GM21619 (cell line): ENCODE results near the gene PTK7.

ENCODE experiments used
- ATAC-seq: cut with Tn5 transposase; IDR thresholded peaks from one replicate; pipeline ENCODE4 v1.9.1; 2021; ENCODE audit not compliant: unreplicated experiment

Gene PTK7

DNA sequence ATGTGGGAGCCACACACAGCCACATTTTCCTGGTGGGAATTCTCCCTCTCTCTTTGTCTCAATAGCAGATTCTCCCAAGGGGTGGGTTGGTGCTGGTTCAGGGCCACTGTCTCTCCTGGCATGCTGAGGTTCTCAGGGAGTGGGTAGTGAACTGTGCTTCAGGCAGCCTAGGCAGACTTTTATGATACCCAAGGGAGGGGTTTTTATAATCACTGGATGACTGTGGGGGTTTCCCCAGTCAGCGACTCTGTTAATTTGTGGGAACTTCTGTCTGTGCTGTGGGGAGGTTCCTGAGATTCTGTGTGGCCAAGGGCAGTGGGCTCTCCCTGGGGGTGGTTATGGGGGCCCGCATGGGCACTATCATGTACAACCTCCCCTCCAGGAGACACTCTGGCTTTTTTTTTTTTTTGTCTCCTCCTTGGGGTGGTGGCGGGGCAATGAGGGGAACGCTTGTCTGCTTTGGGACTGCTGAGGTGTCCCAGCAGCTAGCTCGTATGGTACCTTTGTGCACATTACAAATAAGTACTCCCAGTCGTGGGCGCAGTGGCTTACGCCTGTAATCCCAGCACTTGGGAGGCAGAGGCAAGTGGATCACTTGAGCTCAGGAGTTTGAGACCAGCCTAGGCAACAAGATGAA lies 10.0 kb downstream of the PTK7 start:
- peak; percentile 66 for ATAC-seq

DNA sequence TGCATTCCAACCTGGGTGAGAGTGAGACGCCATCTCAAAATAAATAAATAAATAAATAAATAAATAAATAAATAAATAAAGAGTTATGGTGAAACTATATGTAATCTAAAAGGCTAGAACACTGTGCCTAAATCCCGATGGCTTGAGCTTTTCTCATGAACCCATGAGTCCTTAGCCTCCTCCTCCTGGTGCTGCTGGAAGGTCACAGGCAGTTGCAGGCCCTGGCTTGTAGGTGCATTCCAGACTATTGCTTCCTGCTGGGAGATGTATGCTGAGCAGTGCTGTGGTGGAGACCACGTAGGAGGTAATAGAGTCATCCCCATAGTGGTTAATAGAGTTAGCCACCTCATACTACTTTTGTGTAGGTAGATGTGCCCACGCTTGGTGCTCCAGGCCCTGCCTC lies 12.5 kb downstream of the PTK7 start:
- no peak for ATAC-seq

- no peak for ATAC-seq
These were observed 13.4 kb downstream of the PTK7 start for GRCh38 chr6:43089467-43089866.

DNA sequence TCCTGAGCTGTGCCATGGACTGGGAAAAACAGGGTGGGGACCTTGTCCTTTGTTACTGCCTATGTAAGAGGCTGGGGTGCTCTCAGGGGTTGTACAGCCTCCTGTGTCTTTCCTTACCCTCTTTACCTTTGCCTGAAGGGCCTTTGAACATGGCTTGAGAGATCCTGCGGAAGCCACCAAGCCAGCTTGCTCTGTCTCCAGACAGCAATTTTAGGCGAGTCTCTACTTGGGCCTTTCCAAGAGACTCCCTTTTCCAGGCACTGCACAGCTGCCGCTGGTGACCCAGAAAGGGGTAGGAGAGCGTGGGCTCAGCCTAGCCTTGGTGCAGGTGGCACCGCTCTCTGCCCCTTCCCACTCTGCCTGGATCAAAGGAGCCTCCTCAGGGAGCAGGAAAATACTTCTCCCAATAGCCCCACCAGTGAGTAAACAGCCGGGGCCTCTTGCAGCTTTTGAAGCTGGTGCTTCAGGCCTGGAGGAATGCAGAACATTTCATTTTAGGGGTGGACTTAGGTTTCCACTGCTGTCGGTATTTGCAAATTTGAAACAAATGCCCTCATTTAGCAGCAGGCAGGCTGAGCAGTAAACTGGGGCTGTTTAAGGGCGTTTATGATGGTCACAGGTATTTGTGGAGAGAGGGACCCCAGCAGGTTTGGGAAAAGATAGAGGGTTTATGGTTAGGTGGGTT lies 13.9 kb downstream of the PTK7 start:
- no peak for ATAC-seq

- no peak for ATAC-seq
These were observed 14.4 kb downstream of the PTK7 start for GRCh38 chr6:43090559-43090956.

DNA sequence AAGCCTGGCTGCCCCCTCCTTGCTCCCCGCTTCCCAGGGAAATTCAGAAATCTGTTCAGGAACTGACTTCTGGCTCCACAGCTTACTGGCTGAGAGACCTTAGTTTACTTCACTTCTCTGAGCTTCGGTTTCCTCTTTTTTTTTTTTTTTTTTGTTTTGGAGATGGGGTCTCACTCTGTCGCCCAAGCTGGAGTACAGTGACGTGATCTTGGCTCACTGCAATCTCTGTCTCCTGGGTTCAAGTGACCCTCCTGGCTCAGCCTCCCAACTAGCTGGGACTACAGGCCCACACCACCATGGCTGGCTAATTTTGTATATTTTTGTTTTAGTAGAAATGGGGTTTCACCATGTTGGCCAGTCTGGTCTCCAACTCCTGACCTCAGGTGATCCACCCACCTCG lies 14.9 kb downstream of the PTK7 start:
- ATAC-seq: no peak

DNA sequence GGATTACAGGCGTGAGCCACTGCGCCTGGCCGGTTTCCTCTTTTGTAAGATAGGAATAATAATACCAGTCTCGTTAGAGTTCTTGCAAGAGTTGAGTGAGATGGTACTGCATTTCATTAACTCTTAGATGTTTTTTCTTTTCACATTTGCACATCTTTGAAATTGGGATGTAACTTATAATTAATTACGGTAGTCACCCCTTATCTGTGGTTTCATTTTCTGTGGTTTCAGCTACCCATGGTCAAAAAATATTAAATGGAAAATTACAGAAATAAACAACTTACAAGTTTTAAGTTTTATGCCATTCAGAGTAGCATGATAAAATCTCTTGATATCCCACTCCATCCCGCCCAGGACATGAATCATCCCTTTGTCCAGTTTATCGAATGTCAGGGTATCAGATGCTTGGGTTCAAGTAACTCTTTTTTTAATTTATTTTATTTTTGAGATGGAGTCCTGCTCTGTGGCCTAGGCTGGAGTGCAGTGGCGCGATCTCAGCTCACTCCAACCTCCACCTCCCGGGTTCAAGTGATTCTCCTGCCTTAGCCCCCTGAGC lies 15.4 kb downstream of the PTK7 start:
- ATAC-seq: no peak

DNA sequence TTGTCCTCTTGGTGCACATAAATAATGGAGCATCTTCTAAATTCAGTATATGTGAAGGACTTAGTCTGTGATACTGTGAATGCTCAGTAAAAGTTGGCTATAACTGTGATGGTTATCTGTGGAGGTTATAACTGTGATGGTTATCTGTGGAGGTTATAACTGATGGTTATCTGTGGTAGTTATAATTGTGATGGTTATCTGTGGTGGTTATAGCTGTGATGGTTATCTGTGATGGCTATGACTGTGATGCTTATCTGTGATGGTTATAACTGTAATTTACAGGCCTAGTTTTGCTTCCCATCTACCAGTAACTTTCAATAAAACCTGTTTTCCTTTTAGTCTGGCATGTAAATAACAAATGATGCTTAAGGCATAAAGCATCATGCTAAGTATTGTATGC lies 16.5 kb downstream of the PTK7 start:
- no peak for ATAC-seq

DNA sequence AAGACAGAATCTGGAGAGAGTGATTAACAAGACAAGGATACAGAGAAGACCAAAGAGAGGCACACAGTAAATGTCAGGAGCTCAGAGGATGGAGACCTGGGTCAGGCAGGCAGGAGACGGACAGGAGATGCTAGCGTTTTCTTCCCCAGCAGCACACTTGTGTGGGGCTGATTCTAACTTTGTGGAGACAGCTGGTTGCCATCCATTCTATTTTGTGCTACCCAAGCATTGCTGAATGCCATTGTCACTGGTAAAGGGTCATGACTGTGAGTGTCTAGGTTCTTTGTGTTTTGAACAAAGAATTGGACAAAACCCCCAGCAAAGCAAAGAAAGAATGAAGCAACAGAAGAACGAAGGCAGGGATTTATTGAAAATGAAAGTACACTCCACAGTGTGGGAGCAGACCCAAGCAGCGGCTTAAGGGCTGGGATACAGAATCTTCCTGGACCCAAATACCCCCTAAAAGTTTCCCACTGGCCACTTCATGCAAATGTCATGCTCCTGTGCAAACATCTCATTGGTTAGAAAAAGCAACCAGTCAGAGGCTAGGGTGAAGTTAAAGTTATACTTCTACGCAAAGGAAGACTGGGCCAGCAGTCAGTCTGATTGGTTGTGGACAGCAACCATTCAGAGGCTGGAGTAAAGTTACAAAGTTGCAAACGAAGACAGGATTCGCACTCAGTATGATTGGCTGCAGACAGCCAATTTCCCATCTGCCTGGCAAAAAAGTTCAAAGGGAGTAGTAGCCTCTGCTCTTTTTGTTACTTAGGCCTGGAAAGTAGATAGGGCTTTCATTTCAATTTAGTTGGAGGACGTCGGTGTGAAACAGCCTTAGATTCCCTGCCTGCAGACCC lies 17.5 kb downstream of the PTK7 start:
- no peak for ATAC-seq

GRCh38 chr6:43095939-43096338 lies 19.8 kb downstream of the PTK7 start:
- no peak for ATAC-seq

- ATAC-seq: no peak
These were observed 20.5 kb downstream of the PTK7 start for GRCh38 chr6:43096451-43097097.

DNA sequence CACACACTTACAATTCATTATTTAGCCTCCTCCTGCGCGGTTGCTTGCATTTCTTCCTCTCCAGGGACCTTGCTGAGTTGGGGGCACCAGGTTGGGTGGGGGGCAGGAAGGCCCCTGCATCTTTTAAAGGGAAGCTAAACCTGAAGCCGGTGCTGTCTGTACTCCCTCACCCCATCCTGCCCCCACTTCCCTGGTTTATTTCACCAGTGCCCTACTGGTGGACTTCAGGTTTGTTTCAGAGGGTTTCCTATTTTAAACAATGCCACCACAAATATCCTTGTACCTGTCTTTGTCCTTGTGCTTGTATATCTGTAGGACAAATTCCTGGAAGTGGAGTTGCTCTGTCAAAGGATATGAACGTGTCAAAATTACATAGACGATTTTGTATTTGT lies 21.0 kb downstream of the PTK7 start:
- no peak for ATAC-seq

GRCh38 chr6:43097502-43097901 lies 21.4 kb downstream of the PTK7 start:
- ATAC-seq: no peak

- no peak for ATAC-seq
These were observed 25.4 kb downstream of the PTK7 start for GRCh38 chr6:43101497-43101896.

- no peak for ATAC-seq
These were observed 27.3 kb downstream of the PTK7 start for GRCh38 chr6:43103253-43103876.

GRCh38 chr6:43105538-43106222 lies 29.6 kb downstream of the PTK7 start:
- ATAC-seq: no peak

DNA sequence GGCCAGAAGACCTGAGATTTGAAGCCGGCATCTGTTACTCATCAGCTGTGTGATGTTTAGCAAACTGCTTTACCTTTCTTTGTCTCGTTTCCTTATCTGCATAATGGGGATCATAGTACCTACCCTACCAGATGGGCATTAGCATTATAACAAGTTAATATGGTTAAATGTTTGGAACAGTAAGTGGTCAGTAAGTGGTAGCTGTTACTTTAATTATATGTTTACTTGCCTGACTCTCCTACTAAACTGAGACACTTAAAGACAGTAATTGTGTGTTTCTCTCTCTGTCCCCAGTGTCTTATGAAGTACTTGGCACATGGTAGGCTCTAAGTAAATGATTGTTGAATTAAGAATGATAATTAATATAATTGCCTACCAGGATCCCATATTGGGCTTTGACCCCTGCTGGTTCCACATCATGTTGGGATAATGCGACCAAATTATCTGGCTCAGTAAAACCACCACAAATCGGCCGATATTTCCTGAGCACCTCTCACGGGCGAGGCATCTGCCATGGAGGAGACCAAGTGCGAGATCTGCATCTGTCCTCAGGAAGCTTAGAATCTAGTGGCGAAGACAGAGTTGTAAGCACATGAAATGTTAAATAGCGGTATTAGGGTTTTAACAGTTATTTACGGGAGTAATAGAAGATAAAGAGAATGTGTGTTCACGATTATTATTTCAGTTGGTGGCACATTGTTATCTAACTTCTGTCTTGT lies 31.4 kb downstream of the PTK7 start:
- ATAC-seq: no peak

DNA sequence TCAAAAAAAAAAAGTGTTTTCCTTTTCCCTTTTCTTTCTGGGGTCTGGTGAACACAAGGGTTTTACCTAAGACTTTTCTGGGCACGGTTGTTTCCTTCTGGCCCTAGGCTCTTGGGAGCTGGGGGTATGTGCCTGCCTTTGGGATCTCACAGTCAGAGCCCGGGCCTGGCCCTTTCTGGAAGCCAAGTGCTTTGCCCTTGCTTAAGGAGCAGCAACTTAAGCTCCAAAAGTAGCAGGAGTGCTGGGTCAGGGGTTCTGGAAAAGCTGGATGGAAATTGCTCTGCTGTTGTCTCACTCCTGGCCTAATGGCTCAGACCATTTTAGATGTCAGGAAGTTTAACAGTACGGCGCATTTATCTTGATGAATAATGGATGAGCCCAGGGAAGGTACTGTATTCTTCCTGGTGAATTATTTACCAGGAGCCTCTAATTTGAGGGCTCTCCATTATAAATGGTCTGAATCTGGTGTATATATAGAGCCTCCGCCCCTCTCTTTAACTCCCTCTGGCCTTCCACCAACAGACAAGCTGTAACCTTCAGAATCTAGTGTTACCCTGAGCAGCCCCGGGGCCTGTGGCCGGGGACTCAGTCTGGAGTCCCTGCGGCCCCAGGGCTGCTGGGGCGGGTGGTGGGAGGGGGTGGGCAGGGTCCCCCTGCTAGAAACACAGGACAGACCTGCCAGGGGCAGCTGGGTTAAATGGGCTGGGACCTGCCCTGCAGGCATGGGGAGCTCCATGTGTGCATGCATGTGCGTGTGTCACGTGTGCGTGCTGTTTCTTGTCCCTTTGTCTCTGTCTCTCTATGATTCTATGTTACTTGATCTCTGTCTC lies 37.5 kb downstream of the PTK7 start:
- no peak for ATAC-seq

- no peak for ATAC-seq
These were observed 39.3 kb downstream of the PTK7 start for GRCh38 chr6:43115365-43115764.
